ENCODE data around the gene C11orf86.
"Not testable (repeated sequence)": the region's sequence is repeated elsewhere in the genome, so short reads cannot be mapped to it uniquely, and the experiment has no call there.

The C11orf86 gene

DNA sequence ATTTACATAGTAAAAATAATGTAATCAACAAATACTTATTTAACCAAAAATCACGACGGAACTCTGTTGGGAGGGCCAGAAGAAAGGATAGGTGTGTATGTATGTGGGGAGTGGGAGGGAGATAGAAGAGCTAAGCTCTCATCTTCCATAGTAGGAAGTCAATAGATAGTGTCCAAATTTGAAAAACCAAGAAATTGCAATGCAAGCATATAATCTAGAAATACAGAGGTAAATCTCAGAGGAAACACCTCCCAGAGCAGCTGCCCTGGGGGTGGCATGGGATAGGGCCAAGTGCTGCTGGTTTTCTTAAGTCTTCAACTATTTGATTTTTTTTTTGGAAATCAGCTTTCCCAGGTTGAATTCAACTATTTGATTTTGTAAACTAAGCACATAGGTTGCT is 16.9 kb downstream of the C11orf86 start:
- DNase-seq, result no peak

DNA sequence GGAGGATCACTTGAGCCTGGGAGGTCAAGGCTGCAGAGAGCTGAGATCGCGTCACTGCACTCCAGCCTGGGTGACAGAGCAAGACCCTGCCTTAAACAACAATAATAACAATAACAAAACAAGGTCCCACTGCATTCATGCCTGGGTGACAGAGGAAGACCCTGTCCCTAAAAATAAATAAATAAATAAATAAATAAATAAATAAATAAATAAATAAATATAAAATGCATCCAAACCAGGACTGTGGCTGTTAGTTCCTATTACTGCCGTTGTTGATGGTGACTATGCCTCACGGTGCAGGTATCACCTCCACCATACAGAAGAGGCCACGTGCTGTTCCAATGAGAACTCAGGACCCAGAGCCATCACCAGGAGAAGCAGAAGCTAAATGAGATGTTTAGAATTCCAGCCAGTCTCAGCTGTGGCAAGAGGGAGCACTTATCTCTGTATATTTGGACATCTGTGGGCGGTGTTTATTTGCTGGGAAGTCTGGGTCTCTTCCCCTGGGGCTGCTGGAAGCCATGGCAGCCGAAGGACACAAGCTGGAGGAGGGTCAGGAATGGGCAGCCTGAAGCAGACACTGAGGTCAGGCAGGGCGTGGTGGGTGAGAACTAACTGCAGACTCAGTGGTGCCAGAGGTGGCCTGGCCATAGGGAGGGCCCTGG is 21.6 kb downstream of the C11orf86 start:
- no peak for DNase-seq

DNA sequence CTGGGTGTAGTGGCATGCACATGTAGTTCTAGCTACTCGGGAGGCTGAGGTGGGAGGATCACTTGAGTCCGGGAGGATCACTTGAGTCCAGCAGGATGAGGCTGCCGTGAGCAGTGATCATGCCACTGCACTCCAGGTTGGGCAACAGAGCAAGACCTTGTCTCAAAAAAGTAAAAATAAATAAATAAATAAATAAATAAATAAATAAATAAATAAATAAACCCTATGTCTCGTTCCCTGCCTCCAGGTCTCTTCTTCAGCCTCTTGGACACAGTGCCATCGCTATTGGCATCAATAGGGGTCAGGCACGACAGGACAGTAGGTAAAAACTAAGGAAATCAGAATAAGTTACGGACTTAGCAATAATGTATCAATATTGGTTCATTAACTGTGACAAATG is 24.5 kb downstream of the C11orf86 start:
- no peak for DNase-seq

DNA sequence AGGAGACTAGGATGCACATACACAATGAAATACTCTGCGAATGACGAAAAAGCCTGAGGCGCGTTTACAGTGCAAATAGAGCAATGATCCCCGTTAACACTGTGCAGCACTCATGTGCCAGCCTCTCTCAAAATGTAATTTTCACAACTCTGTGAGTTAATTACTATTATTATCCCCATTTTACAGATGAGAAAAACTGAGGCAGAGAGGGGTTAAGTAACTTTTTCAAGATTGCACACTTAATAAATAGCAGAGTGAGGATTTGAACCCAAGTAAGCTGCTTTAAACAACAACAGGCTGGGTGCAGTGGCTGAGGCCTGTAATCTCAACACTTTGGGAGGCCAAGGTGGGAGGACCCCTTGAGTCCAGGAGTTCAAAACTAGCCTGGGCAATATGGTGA is 26.2 kb downstream of the C11orf86 start:
- no peak for DNase-seq

DNA sequence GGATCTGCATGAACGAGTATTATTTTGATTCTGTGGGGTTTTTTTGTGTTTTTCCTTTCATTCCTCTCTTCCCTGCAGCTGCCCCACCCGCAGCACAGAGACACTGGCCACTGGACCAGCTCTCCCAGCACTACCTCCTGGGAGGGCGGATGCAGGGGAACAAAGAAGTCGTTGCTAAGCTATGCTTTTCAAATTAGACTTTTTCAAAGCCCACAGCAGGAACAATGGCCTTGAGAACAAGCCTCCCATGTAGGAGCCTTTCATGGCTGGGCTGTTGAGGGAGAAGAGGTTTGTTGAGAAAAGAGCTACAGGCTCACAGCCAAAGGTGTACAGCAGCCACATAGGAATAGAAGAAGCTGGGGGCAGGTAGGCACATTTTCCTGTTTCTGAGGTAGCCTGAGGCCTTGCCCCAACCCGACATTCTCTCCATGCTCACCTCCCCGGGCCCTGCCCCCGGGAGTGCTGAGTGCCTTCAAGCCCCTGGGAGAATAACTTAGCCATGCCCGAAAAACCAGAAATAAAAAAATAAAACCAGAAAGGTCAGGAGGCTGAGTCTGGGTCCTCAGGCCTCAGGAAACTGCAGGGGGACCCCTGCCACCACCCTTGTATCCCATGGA is 27.3 kb downstream of the C11orf86 start:
- no peak for DNase-seq

DNA sequence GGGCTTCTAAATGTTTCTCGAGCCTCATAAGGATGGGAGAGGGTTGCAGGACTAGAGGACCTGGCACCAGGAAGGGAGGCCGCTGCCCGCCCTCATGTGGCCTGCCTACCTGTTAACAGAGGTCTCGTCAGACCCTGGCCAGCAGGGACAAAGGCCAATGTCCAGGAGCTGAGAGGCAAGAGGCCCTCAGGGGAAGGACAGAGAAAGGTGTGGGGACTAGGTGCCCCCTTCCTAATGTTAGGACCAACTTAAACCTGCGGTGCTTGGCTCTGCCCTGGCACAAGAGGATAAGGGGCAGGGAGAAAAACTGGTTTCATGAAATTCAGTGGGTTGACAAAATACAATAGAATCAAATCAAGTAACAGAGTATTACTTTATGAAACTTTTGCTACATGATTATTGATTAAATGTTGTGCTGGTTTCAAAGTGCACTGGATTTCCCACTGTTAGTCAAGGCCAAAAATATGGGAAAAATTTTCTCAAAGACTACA is 27.9 kb downstream of the C11orf86 start:
- no peak for DNase-seq

DNA sequence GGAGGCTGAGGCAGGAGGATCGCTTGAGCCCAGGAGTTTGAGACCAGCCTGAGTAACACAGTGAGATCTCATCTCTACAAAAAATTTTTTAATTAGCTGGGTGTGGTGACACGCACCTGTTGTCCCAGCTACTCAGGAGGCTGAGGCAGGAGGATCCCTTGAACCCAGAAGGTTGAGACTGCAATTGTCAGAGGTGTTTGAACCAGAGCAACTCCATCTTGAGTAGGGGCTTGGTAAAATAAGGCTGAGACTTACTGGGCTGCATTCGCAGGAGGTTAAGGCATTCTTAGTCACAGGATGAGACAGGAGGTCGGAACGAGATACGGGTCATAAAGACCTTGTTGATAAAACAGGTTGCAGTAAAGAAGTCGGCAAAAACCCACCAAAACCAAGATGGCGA is 30.1 kb downstream of the C11orf86 start:
- DNase-seq, result not testable (repeated sequence)

DNA sequence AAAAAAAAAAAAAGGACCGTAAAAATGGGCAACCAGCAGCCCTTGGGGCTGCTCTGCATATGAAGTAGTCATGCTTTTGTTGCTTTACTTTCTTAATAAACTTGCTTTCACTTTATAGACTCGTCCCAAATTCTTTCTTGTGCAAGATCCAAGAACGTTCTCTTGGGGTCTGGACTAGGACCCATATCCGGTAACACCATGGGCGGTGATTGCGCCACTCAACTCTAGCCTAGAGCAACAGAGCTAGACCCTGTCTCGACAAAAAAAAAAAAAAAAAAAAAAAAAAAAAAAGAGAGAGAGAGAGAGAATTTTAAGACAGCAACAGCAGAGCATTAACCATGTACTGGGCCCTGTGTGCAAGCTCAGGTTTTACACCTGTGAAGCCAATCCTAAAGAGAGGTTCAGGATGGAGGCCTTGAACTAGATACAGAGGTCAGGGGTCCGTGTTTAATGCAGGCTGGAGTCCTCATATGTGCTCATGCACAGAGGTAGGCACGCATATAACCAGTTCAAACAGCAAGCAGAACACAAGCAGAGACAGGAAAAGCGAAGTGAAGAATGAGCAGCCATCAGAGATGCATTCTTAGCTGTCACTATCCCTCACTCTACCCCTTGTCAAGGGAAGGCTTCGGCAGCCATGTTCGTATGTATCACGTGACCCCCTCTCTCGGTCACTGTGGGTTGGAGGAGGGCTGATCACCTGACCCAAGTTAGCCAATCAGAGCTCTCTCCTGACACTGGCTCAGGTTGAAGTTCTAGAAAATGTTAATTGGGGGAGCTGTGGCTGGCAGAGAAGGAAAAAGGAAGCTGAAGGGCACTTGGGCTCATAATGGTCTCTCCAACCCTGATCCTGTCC is 31.2 kb downstream of the C11orf86 start:
- DNase-seq, result no peak

DNA sequence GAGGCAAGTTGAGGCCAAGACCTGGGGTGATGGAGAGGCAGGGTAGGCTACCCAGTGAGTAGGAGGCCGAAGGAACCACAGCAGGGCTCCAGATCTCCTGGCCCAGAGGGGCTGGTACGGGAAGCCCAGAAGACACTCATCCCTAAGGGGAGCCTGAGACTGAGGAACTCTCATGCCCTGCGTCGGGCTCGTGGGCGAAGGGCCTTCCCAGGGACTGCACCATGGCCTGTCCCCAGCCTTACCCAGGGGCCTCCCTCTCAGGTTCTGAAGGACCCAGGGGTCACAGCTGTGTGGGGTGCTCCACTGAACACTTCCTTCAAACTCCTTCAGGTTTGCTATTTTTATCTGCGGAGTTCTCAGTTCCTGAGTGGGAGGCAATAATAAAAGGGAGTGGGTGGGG is 32.0 kb downstream of the C11orf86 start:
- no peak for DNase-seq

DNA sequence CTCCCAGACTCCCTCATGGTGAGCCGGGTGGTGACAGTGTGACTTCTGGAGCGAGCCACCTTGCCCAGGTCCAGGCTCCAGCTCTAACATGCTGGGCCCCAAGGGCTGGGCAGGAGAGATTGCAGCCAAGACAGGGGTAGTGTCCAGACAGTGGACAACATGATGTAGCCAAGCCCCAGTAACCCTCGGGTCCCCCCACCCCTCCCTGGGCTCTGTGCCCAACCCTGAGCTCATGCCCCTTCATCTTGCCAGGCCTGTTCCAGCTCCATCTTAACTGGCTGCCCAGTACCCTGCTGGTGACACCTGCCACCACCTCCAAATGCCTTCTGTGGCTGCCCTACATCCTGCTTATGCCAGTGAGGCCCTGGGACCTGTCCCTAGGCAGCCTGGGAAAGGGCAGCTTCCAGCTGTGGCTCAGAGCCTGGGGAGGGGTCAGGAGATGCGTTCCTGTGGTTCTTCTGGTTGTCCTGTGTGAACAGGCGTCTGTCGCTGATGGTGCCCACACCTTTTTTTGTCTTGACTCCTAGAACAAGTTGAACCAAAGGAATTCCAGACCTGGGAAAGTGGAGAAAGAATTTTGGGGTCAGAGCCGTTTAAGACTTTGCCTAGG is 35.3 kb downstream of the C11orf86 start:
- DNase-seq, result no peak

DNA sequence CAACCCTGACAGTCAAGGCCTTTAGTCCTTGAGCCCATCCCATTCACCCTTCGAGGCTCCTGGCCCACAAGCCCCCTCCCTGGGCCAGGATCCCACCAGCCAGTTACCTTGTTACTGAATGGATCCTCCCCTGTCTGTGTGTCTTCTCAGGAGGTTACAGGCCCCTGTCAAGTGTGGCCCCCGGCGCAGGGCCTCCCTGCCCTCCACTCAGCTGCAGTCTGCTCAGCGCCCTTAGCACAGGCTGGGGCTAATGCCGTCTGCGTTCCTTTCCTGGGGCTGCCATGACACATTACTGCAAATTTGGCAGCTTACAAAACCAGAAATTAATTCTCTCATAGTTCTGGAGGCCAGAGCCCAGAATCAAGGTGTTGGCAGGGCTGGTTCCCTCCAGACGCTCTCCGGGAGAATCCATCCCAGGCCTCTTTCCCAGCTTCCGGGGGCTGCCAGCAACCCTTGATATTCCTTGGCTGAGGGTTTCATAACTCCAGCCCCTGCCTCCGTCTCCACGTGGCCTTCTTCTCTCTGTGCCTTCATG is 38.5 kb downstream of the C11orf86 start:
- no peak for DNase-seq

DNA sequence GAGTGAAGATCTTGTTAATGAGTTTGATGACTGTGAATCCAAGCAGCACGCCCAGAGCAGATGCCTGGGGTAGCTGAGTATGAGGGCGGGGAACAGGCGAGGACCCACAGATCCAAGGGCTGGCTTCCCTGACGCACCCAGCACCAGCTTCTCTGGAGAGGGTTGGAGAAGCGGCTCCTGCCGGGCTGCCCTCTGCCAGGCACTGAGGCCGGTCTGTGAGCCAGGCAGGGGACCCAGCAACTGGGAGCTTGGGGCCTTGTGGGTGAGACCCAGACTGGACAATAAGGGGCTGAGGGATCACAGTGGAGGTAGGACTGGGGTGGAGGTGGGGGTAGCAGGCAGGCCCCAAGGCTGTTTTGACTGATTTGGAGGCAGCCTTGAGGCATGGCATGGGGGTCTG is 39.2 kb downstream of the C11orf86 start:
- DNase-seq, result no peak

DNA sequence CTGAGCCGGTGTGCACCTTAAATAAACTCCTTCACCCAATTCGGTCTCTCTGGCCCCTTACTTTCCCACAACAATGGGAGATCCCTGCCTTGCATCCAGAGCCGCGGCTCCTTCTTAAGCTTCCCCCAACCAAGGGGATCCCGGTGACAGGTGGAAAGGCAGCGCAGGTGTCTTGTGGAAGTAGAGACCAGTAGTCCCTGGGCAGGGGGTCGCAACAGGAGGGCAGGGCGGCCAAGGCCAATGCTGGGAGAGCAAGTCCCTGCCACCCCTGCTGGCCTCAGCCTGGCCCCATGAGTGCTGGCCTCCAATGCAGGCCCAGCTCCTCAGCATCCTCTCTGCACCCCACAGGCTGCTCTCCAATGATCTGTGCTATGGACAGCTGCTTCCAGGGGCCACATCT is 39.9 kb downstream of the C11orf86 start:
- no peak for DNase-seq

DNA sequence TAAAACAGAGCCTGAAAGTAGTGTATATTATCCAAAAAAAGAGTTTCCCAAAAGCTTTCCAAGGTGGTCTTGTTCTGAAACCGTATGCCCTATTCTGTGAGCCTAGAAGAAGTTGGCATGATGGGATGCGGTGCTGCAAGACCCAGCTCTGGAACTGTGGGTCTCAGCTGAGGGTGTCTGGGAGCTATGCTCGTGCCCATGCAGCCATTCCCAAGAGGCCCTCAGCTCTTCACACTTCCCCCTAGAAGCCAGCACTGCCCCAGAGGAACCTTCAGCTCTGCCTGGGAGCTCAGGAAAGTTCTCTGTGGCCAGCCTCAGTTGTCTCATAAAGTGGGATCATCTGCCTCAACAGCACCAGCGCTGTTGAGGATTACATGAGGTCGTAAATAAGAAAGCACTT is 41.4 kb downstream of the C11orf86 start:
- DNase-seq, result no peak

DNA sequence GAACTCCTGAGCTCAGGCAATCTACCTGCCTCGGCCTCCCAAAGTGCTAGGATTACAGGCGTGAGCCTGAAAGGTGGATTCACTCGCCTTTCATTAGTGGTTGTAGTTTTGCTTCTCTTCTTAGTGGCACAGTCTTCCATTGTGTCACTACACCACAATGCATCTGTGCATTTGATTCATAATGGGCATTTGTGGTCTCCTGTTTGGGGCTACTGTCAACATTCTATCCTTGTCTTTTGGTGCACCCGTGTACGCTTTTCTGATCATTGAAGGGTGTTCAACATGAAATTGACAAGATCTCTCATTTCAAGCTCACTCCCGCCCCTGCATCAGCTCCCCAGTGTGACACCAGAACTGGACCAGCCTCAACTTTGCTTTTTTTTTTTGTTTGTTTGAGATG is 45.8 kb downstream of the C11orf86 start:
- no peak for DNase-seq

DNA sequence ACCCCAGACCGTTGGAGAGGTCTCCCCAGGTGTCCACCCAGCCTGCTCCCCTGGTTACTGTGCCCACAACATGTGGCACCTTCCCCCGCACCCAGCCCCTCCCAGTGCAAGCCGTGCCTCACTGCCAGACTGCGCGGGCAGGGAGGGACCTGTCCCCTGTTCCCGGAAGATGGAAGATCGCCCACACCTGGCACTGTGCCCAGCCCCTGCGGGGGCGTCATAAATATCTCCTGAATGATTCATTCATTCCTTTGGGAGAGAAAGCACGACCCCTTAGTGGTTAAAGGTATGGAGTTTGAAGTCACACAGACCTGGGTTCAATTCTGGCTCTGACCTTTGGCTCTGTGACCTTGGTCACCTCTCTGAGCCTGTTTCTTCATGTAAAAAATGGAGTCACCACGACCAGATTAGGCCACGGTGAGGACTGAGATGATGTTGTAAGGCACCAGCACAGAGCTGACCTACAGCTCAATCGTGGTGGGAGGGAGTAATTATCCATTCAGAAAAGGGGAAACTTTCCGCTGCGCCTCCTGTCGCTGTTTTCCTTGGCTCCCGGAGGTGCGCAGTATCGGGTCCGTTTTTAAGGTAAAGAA is 47.3 kb downstream of the C11orf86 start:
- peak; percentile 58 for DNase-seq

DNA sequence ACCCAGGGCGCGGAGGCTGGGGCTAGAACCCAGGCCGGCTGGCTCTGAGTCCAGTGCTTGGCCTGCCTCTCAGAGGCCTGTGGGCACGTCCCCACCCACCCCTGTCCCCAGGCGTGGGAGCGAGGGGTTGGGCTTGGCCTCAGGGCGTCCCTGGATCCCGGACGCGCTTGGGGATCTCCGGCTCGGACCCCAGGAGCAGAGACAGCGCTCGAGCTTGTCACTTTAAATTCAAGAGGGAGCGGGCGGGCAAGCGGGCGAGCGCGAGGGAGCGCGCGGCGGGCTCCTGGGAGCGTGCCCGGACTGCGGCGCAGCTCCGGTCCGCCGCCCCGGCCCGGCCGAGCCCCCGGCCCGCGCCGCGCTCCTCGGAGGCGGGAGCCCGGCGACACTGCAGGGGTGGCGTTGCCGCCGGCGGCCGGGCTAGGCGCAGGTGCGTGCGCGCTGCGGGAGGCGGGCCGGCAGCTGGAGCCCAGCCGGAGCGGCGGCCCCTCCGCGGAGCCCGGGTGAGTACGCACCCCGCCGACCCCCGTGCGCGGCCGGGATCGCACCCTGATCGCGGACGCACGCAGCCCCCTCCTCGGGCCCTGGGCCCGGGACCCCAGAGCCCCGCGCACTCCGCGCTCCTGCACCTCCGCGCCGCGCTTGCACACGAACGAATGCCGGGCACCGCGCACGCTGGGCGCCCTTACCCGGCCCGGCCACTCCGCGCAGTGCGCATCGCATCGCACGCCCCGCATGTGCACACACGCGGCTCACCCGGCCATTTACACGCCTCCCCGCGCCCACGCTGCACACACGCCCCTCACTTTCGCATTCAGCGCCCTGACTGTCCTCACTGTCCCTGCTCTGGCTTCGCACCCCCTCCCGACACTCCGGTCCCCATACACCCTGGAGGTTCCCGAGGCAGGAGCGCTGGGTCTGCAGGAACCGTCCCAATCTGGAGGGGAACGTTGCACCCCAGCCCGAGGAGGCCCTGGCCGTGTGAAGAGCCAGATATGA is 48.2 kb downstream of the C11orf86 start, which contains the start of gene SYT12:
TSS of gene SYT12 (plus strand) at position 174 of the 996 bp plus-strand sequence. CDS start 7,011 bp downstream, outside the sequence.
- no peak for DNase-seq

DNA sequence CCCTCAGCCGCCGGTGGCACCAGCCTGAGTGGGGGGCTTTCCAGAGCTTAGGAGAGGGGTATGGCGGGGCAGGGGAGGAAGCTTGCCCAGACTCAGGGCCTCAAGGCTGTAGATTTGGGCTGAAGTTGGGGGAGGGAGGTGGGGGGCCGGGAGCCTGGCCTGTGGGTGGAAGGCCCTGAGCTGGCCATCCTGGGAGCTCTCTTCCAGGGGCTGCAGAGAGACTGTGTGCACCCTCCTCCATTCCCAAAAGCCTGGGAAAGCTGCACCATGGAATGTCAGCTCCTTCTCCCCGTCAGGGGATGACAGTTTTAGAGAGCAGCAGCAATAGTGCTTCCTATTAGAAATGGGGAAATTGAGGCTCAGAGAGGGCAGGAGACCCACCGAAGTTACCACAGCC is 48.9 kb downstream of the C11orf86 start:
- DNase-seq, result no peak

DNA sequence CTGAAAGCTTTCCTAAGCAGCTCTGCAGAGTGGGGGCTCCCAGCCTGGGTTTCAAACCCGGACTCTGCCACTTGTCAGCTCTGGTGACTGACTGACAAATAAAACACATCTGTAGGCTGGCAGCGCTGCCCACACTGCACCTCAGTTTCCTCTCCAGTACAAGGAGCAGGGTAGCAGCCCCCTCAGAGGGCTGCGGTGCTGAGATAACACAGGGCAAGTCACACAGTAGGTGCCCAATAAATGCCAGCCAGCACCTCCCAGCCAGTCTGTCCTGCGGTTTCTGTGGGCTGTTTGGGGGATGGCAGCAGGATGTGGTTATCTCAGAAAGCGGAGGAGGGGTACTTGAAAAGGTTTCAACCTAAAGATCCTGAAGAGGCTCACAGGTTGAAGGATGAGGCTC is 49.3 kb downstream of the C11orf86 start:
- DNase-seq, result no peak

DNA sequence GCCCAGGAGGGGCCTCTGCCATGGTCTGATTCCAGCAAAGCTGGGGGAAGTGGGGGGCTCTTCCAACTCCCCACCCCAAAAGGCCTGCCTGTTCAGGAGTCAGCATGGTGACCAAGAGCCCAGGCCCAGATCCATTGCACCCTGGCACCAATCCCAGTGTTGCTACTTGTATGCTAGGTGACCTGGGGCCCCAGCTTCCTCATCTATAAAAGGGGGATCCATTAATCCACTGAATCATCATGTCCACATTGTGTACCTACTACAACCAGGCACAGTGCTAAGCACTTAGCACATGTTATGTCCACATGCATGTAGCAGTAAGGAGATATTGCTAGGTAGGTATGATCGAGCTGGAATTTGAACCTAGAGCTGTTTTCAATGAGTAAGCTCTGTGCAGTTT is 49.9 kb downstream of the C11orf86 start:
- no peak for DNase-seq

DNA sequence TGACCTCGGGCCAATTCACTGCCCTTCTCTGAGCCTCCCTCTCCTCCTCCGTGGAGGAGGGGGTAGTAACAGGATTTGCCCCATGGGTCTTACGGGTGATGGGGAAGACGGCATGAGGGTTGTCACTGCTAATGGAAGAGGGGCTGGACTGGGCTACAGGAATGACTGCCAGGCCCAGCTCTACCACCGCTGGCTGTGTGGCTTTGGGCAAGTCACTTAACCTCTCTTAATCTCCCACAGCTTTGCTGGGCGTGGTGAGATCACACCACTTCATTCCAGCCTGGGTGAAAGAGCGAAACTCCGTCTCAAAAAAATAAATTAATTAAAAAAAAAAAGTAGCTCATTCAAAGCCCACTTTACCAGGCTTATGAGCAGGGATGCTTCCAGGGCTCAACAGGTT is 50.6 kb downstream of the C11orf86 start:
- DNase-seq, result no peak

Data from T1000 (cell line).